GM18502 (cell line): ENCODE data around the gene ADTRP.

Source experiments
- ATAC-seq: cut with Tn5 transposase; IDR thresholded peaks from one replicate; pipeline ENCODE4 v1.9.1; 2021; ENCODE audit warnings: mild to moderate bottlenecking; ENCODE audit not compliant: unreplicated experiment, poor library complexity

ADTRP gene, protein sequence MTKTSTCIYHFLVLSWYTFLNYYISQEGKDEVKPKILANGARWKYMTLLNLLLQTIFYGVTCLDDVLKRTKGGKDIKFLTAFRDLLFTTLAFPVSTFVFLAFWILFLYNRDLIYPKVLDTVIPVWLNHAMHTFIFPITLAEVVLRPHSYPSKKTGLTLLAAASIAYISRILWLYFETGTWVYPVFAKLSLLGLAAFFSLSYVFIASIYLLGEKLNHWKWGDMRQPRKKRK

GRCh38 chr6:11778648-11779328 is at the start of gene ADTRP:
Gene ADTRP (minus strand): TSS chr6:11778803. CDS start chr6:11778759, 44 bp downstream.
- ATAC-seq = no peak

- no peak for ATAC-seq
These were observed 48.2 kb upstream of the ADTRP start for GRCh38 chr6:11826779-11827178.

DNA sequence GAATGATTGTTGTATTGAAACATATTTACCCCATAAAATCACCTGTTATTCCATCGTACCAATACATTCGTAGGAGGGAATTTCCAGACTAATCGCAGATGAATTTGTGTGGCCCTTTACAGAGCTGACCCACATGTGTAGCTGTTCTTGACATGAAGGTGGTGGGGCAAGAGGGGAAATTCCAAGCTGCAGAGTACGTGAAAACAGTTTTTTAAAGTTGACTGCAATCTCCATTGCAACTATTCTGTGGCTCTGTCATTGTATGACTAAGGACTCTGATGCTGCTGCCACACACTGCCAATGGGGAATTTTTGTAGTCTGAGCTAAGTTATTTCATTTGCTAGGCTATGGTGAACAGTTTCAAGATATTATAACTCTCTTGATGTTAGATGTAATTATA is 46.4 kb upstream of the ADTRP start:
- ATAC-seq = peak; percentile 79

DNA sequence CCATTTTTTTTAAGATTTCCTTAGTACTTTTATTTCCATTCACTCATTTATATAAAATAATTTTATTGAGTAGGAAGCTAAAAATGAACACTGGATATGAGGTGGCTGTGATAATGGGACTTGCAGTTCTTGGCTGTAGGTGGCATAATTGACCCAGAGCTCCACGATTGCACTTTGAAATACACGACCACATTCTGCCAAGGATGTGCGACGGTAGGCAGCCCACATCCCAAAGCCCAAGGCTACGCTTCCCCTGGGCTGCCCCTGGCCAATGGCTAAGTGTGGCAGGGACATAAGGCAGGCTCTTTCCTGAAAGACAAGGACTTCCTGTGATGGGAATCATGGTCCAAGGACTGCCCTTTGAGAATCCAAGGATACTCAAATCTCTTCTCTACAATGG is 43.7 kb upstream of the ADTRP start:
- ATAC-seq = no peak

GRCh38 chr6:11821781-11822180 is 43.2 kb upstream of the ADTRP start:
- no peak for ATAC-seq

- ATAC-seq = no peak
These were observed 42.2 kb upstream of the ADTRP start for GRCh38 chr6:11820821-11821220.

GRCh38 chr6:11819486-11819885 is 40.9 kb upstream of the ADTRP start:
- ATAC-seq = no peak

DNA sequence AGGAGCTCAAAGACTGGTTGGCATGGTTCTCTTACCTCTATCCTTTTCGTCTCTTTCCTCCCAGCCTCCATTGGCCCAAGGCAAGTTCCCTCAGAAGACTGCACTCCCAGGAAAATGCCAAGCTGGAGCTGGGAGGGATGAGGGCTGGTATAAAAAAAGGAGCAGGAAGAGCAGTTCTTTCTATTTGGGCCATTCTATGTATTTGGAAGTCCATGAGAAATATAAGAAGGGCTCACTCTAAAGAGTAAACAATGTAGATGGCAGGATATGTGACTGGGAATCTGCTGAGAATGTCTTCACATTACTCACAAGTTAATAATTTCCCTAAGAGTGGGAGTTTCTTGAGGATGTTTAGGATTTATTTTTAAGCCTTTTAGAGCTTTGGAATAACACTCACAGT is 36.6 kb upstream of the ADTRP start:
- ATAC-seq = no peak

- ATAC-seq = no peak
These were observed 36.2 kb upstream of the ADTRP start for GRCh38 chr6:11814819-11815218.

- no peak for ATAC-seq
These were observed 35.5 kb upstream of the ADTRP start for GRCh38 chr6:11814106-11814505.

DNA sequence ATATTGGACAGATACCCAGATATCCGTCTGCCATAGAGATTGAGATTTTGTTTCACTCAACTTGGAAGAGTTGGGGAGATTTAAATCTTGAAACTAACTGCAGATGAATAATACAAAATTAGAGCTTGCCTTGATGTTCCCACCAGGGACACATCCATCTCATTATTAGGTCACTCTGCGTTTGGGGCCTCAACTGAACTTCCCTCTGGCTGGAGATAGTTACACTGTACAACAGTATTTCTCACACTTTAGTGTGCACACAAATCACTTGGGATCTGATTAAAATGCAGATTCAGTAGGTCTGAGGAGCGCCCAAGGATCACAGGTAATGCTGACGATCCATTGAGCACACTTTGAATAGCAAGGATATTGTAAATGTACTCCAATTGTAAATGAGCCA is 35.0 kb upstream of the ADTRP start:
- no peak for ATAC-seq

DNA sequence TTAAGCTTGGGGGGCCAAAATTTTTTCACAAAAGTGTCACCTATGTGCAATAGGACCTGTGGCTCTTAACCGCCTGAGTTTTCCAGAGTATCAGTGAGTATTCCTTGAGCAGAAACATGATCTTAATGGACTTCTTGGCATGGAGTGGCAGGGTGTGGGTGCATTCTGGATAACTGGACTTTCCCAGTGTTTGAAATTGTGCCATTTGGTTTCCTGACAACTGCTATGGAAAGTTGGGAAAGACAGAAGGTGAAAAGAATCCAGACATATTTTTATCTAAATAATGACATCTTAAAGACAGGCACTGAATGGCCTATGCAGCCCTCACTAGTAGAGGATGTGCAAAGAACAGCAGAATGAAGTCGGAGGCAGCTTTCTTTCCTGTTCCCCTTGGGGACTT is 34.3 kb upstream of the ADTRP start:
- no peak for ATAC-seq

GRCh38 chr6:11812439-11812838 is 33.8 kb upstream of the ADTRP start:
- ATAC-seq = no peak

- ATAC-seq = no peak
These were observed 33.2 kb upstream of the ADTRP start for GRCh38 chr6:11811644-11812264.

GRCh38 chr6:11810854-11811643 is 32.4 kb upstream of the ADTRP start:
- ATAC-seq = no peak

DNA sequence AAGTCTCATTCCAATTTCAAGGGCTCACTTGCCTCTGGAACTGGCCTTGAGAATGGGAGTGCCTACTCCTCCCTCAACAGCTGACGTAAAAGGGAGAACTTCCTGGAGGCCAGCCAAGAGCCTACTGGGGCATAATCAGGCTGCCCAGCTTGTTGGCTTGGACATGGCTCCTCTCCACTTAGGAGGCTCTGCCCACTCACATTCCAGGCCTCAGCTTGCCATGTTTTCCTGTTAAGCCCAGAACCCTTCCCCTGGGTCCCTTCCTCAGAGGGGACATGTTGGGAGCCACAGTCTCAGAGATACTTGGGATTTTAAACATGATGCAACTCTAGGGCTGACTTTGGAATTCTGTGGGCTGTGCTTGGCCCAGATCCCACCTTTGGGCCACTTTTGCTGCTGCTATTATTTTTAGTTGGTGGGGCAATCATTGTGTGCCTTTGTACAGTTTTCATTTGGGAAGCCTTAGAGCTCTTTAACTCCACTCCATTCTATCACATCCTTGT is 31.5 kb upstream of the ADTRP start:
- no peak for ATAC-seq

DNA sequence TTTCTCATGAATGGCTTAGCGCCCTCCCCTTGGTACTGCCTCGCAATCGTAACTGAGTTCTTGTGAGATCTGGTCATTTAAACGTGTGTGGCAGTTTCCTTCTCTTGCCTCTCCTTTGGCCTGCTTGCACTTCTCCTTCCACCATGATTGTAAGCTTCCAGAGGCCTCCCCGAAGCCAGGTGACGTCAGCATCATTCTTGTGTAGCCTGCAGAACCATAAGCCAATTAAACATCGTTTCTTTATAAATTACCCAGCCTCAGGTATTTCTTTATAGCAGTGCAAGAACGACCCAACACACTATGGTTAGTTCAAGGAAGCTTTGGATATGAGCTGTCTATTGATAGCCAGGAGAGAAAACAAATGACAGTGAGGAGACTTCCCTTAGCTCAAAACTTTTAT is 29.5 kb upstream of the ADTRP start:
- ATAC-seq = no peak

GRCh38 chr6:11806561-11807317 is 28.1 kb upstream of the ADTRP start:
- no peak for ATAC-seq

- ATAC-seq = no peak
These were observed 26.9 kb upstream of the ADTRP start for GRCh38 chr6:11805259-11806053.
